ENCODE results near the gene SPAG17.

DNA sequence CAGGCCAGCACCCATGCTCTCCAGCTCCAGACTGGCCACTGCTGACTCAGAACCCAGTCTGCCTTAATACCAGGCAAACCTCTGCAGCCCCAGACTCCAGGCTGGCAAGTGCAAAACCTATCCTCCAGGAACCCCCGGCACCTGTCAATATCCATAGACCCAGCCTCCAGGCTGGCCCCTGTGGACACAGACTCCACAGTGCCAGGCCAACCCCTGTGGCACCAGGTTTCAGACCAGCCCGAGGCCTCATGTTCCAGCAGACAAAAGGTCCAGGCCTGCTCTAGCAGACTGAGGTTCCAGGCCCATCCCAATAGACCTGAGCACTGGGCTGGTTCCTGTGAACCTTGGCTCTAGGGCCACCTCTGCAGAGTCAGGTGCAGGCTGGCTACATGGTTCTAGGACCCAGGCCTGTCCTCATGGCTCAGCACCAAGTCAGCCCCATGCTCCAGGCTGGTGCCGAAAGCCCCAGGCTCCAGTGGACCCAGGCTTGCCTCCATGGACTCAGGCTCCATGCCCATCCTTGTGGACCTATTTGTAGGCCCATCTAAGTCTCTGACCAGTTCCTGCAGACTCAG lies 137.3 kb downstream of the SPAG17 start:
- TF ChIP-seq EZH2 (IDR thresholded peaks at IDR 0.05) (no peak), EZH2phosphoT487 (IDR thresholded peaks at IDR 0.05) (no peak)
- TF ChIP-seq, protein P1, sequence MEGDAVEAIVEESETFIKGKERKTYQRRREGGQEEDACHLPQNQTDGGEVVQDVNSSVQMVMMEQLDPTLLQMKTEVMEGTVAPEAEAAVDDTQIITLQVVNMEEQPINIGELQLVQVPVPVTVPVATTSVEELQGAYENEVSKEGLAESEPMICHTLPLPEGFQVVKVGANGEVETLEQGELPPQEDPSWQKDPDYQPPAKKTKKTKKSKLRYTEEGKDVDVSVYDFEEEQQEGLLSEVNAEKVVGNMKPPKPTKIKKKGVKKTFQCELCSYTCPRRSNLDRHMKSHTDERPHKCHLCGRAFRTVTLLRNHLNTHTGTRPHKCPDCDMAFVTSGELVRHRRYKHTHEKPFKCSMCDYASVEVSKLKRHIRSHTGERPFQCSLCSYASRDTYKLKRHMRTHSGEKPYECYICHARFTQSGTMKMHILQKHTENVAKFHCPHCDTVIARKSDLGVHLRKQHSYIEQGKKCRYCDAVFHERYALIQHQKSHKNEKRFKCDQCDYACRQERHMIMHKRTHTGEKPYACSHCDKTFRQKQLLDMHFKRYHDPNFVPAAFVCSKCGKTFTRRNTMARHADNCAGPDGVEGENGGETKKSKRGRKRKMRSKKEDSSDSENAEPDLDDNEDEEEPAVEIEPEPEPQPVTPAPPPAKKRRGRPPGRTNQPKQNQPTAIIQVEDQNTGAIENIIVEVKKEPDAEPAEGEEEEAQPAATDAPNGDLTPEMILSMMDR (IDR thresholded peaks at IDR 0.05), result no peak
